DND-41 (cell line): ENCODE measurements around the gene DDX51.

ENCODE experiments used
- ATAC-seq: fragments of 200-7000 bp; cut with Tn5 transposase; 3 replicates; pipeline ENCODE4 v1.9.1; 2021; ENCODE audit warnings: low read depth; ENCODE audit not compliant: insufficient read depth
- DNase-seq: peaks from one replicate; pipeline ENCODE4 v3.0.0-alpha.2; 2020
- H2AFZ ChIP-seq: 2 replicates; pipeline ENCODE4 v1.6.0; 2012; ENCODE audit warnings: low read depth, low read length
- H3K27ac ChIP-seq: 2 replicates; pipeline ENCODE4 v1.5.1; 2012; ENCODE audit warnings: low read length, inconsistent platforms
- H3K27me3 ChIP-seq: fragments of 200-600 bp; sonication (generic); 2 replicates; pipeline ENCODE4 v1.6.0; 2012; ENCODE audit warnings: low read length, mild to moderate bottlenecking, inconsistent platforms; ENCODE audit not compliant: insufficient read depth, poor library complexity
- H3K36me3 ChIP-seq: 2 replicates; pipeline ENCODE4 v1.5.1; 2012; ENCODE audit warnings: low read length, inconsistent platforms; ENCODE audit not compliant: insufficient read depth
- H3K4me1 ChIP-seq: 2 replicates; pipeline ENCODE4 v1.5.1; 2012; ENCODE audit warnings: mild to moderate bottlenecking, low read length; ENCODE audit not compliant: insufficient read depth
- H3K4me2 ChIP-seq: 2 replicates; pipeline ENCODE4 v1.6.0; 2012; ENCODE audit warnings: mild to moderate bottlenecking, moderate library complexity, low read length, inconsistent platforms; ENCODE audit not compliant: insufficient read depth
- H3K4me3 ChIP-seq, 2 experiments: fragments of 200-600 bp in 1 of 2; shearing (Covaris generic) in 1 of 2; 2 replicates each; pipeline ENCODE4 v1.5.1; 2012 to 2016; ENCODE audit warnings: inconsistent platforms in 2 of 2, low read length in 2 of 2, mild to moderate bottlenecking in 2 of 2, low read depth in 1 of 2, moderate library complexity in 1 of 2
- H3K79me2 ChIP-seq: 2 replicates; pipeline ENCODE4 v1.6.0; 2012; ENCODE audit warnings: low read length, inconsistent platforms; ENCODE audit not compliant: insufficient read depth
- H3K9ac ChIP-seq: 2 replicates; pipeline ENCODE4 v1.6.0; 2012; ENCODE audit warnings: low read depth, mild to moderate bottlenecking, inconsistent platforms, low read length, moderate library complexity
- H3K9me3 ChIP-seq: 2 replicates; pipeline ENCODE4 v1.5.1; 2012; ENCODE audit warnings: low read length, moderate library complexity, mild to moderate bottlenecking, inconsistent platforms; ENCODE audit not compliant: insufficient read depth, severe bottlenecking
- H4K20me1 ChIP-seq: 2 replicates; pipeline ENCODE4 v1.6.0; 2012; ENCODE audit warnings: low read length; ENCODE audit not compliant: insufficient read depth
- EZH2 ChIP-seq: IDR thresholded peaks from 3 replicates; pipeline ENCODE4 v1.6.1; 2012; ENCODE audit warnings: borderline replicate concordance, low read depth, mild to moderate bottlenecking, moderate library complexity, low read length, inconsistent platforms; ENCODE audit not compliant: severe bottlenecking
- TF ChIP-seq, protein P1 (sequence below): IDR thresholded peaks from 2 replicates; pipeline ENCODE4 v1.5.1; 2012; ENCODE audit warnings: borderline replicate concordance, low read length, moderate library complexity, mild to moderate bottlenecking; ENCODE audit not compliant: poor library complexity, severe bottlenecking; ENCODE audit errors: extremely low read depth

DDX51 gene

DNA sequence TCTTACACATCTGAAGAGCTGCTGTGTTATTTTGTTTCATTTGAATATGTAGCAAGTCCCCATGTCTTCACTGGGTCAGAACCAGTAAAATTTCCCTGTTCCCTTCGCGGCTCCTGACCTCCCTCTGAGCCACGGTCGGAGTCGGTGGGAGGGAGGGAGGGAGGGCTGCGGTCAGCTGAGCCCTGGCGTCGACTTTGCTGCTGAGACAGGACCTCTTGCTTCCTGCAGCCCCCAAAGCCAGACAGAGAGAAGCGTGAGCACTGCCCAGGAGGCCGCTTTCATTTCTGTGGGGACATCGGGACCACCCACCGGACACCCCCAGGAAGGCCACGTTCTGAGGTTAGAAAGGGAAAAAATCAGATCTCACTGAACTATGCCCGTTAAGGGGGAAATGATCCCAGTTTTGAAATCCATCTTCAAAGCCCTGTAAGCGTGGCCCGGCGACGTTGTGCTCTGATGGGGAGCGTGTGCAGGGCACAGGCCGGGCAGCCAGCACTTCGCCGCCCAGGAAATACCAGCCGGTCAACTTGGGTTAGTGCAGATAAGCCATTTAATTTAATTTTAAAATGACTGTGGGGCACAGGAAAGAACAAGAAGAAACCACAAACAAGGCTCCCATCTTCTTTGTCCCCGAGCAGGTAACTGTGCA, 42.2 kb upstream of the DDX51 start:
- DNase-seq (no peak), ATAC-seq (no peak)
- no peak overlapping the region for H3K27ac ChIP-seq
- H3K4me3 ChIP-seq: no peak overlapping the region
- peaks cover 25% of the 10 kb centered on the region for H3K27me3 ChIP-seq
- no peaks in the 10 kb centered on the region for H4K20me1 ChIP-seq
- H3K4me2 ChIP-seq: no peak overlapping the region
- H3K79me2 ChIP-seq: no peaks in the 10 kb centered on the region
- H2AFZ ChIP-seq: no peak overlapping the region
- TF ChIP-seq, protein P1, sequence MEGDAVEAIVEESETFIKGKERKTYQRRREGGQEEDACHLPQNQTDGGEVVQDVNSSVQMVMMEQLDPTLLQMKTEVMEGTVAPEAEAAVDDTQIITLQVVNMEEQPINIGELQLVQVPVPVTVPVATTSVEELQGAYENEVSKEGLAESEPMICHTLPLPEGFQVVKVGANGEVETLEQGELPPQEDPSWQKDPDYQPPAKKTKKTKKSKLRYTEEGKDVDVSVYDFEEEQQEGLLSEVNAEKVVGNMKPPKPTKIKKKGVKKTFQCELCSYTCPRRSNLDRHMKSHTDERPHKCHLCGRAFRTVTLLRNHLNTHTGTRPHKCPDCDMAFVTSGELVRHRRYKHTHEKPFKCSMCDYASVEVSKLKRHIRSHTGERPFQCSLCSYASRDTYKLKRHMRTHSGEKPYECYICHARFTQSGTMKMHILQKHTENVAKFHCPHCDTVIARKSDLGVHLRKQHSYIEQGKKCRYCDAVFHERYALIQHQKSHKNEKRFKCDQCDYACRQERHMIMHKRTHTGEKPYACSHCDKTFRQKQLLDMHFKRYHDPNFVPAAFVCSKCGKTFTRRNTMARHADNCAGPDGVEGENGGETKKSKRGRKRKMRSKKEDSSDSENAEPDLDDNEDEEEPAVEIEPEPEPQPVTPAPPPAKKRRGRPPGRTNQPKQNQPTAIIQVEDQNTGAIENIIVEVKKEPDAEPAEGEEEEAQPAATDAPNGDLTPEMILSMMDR: no peak
- no peak for TF ChIP-seq EZH2
- H3K4me1 ChIP-seq: peaks cover 26% of the 10 kb centered on the region
- H3K36me3 ChIP-seq: no peaks in the 10 kb centered on the region
- no peak overlapping the region for H3K9ac ChIP-seq
- no peaks in the 10 kb centered on the region for H3K9me3 ChIP-seq

DNA sequence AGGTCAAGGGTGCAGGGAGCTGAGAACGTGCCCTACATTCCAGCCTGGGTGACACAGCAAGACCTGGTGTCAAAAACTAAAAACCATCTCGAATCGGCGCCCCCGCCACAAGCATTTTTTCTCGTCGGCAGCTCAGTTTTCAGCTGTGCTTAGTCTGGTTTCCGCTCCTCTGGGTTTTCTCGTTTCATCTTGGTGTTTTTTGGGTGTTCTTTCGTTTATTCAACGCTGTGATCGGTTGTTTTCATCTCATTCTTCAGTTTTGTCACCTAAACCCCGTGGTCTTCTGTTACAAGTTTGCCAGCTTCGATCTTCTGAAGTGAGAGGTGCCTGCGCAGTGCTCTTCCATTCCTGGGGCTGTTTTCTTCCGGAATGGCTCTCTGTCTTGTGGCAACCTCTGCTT, 41.6 kb upstream of the DDX51 start:
- Histone ChIP-seq H2AFZ (no peak overlapping the region), H3K36me3 (no peaks in the 10 kb centered on the region), H4K20me1 (no peaks in the 10 kb centered on the region), H3K4me3 (no peak overlapping the region), H3K27me3 (peaks cover 25% of the 10 kb centered on the region), H3K9me3 (no peaks in the 10 kb centered on the region), H3K4me2 (no peak overlapping the region), H3K27ac (no peak overlapping the region), H3K9ac (no peak overlapping the region), H3K79me2 (no peaks in the 10 kb centered on the region), H3K4me1 (peaks cover 21% of the 10 kb centered on the region)
- DNase-seq (peak; percentile 19), ATAC-seq (no peak)
- TF ChIP-seq EZH2: no peak
- TF ChIP-seq, protein P1: no peak

DNA sequence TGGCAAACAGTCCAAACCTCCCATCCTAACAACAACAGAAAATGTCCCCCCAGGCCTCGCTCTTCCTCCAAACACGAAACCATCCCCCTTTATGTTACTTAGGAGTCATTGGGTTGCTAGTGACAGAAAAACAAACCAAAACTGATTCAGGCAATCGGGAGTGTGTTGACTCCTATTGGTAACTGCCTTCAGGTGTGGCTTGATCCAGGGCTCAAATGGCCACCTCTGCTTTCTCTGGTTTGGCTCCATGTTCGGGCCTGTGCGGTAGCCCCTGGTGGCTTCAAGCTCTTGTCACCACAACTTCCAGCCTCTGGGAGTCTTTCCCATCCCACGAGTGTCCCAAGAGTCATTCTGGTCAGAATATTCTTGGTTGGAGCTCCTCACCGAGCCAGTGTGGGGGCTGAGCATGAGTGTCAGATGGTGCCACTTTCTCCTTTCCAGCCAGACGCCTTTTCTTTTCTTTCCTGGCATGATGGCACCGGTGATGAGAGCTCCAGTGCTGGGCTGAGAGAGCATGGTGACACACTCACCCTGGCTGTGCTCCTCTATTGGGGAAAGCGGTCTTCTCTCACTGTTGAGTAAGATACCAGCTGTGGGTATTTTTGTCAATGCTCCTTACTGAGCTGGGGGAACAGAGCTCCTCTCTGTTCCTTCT, 38.7 kb upstream of the DDX51 start:
- no peak overlapping the region for H3K4me3 ChIP-seq
- no peak overlapping the region for H3K27ac ChIP-seq
- H2AFZ ChIP-seq: no peak overlapping the region
- no peaks in the 10 kb centered on the region for H3K79me2 ChIP-seq
- H3K4me1 ChIP-seq: peaks cover 12% of the 10 kb centered on the region
- H4K20me1 ChIP-seq: no peaks in the 10 kb centered on the region
- no peak for ATAC-seq
- no peak overlapping the region for H3K9ac ChIP-seq
- H3K4me2 ChIP-seq: no peak overlapping the region
- no peak for DNase-seq
- no peaks in the 10 kb centered on the region for H3K9me3 ChIP-seq
- TF ChIP-seq, protein P1: no peak
- no peak for TF ChIP-seq EZH2
- no peaks in the 10 kb centered on the region for H3K36me3 ChIP-seq
- H3K27me3 ChIP-seq: peaks cover 20% of the 10 kb centered on the region
